22Rv1 (cell line): ENCODE data around the gene IL12A.

Source experiments
- H3K27ac ChIP-seq: fragments of 450-650 bp; 2 replicates; pipeline ENCODE4 v1.5.1; 2017
- ZFX ChIP-seq: fragments of 450-650 bp; IDR thresholded peaks from 2 replicates; pipeline ENCODE4 v1.6.1; 2017; ENCODE audit warnings: antibody characterized with exemption, borderline replicate concordance
- TF ChIP-seq, protein P1 (sequence below): fragments of 450-650 bp; IDR thresholded peaks from 2 replicates; pipeline ENCODE4 v1.5.1; 2017; ENCODE audit warnings: mild to moderate bottlenecking

The IL12A gene

DNA sequence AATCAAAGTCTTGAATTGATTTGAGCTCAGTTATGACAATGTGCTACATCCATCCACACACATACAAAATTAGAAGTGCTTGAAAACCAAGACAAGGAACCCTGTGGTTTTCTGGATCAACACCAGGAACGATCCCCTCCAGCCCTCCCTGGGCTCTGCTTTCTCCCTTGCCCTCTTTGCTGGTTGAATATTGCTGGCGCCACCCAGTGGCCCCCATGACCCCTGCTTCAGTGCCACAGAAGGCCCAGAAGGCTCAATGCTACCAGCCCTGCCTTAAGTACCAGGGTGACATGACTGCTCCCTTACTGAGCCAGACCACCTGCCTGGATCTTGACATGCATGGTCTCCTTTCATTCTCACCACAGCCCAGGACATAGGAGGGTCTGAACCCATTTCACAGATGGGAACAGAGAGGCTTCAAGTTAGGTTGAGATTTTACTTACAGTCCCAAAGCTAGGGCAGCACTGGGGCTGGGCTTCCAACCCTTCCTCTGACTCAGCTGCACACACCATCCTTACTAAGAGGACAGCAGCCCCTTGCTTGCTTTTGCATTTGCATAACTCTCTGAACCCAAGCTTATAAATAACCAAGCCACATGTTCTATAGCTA, 15.0 kb downstream of the IL12A start:
- H3K27ac ChIP-seq, result no peak overlapping the region
- TF ChIP-seq, protein P1, sequence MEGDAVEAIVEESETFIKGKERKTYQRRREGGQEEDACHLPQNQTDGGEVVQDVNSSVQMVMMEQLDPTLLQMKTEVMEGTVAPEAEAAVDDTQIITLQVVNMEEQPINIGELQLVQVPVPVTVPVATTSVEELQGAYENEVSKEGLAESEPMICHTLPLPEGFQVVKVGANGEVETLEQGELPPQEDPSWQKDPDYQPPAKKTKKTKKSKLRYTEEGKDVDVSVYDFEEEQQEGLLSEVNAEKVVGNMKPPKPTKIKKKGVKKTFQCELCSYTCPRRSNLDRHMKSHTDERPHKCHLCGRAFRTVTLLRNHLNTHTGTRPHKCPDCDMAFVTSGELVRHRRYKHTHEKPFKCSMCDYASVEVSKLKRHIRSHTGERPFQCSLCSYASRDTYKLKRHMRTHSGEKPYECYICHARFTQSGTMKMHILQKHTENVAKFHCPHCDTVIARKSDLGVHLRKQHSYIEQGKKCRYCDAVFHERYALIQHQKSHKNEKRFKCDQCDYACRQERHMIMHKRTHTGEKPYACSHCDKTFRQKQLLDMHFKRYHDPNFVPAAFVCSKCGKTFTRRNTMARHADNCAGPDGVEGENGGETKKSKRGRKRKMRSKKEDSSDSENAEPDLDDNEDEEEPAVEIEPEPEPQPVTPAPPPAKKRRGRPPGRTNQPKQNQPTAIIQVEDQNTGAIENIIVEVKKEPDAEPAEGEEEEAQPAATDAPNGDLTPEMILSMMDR, result peak; percentile 75
- no peak for TF ChIP-seq ZFX

DNA sequence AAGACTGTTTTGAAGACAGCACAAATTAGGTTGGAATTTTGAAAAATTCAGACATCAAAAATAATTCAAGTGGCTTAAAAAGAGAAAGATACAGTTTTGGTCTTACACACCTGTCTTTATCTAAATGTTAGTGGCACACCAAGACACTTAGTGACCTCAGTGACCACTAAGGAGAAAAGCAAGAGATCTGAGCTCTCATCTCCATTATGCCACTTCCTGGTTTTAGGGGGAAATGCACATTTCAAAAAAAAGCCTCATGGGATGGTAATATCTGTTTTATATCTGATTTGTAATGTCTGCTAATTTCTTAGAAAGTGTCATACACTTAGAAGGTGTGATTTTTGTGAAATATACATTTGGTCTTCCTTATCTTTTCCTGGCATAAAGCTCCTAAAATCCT, 16.4 kb downstream of the IL12A start:
- H3K27ac ChIP-seq, result no peak overlapping the region
- no peak for TF ChIP-seq ZFX
- TF ChIP-seq, protein P1, result no peak

DNA sequence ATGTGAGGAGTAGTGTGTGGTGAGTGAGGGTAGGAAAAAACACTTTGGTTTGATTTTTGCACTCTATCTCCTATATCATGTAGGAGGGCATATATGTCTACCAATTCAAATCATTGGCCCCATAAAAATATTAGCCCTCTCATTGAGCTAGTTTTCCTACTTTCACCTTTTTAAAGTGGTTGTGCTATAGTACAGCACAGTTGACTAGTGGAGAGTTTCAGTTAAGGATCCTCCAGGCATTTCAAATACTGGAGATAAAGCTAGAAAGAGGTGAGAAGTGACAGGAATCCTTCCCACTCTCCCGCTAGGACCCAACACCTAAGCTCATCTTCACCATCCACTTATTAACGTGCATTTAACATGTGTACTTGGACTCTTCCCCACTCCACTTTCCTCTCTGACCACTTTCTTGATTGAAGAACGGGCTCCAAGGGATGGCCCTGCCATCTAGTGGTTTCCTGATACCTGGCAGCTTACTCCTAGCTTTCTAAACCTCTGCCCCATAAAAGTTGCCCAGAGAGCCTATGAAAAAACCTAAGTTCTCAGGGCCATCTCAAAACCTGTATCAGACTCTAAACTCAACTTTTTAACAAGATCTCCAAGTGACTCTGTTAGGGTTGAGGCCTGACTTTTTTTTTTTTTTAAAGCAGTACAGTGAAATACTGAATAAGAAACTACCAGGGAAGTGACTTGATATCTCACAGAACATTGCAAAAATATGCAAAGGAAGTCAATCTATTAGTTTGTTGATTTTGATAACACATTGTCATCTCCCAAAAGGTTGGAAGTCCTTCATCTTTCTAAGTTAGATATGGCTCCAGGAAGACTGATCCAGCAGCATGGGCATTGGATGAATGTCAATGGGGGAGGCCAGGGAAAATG, 17.9 kb downstream of the IL12A start:
- H3K27ac ChIP-seq, result no peak overlapping the region
- TF ChIP-seq, protein P1, result peak; percentile 89
- no peak for TF ChIP-seq ZFX

DNA sequence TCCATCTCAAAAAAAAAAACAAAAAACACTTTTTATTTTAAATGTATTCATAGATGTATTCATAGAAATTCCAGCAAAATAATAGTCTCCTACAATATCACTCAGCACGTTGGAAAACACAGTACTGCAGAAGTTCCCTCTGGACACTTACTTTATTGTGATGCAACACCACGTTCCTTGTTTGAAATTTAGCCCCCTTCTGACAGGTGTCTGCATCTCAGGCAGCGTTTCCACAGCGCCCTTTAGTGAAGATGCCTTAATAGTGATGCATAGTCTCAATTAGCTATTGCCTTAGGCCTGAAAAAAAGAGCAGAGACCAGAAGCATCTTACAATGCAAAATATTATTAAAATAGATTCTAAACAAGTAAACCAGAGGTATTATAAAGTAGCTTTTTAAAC, 20.3 kb downstream of the IL12A start:
- TF ChIP-seq, protein P1, result no peak
- no peak for TF ChIP-seq ZFX
- no peak overlapping the region for H3K27ac ChIP-seq

DNA sequence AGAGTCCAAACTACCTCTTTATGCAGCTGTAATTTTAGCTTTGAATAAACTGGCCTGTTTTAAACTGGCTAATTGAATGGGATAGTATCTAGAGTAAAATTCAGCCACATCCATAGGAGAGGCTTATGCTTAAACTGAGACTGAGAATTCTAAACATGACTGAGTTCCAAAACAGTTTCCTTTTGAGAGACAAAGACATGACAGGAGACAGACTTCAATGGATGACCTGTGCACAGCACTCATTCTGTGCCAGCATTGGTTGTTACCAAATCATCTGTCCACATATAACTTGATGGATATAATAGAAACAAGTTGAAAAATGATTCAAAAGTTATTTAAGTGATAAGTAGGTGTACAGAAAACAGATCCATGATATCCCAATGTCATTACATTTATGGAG, 20.9 kb downstream of the IL12A start:
- TF ChIP-seq, protein P1, result no peak
- no peak for TF ChIP-seq ZFX

DNA sequence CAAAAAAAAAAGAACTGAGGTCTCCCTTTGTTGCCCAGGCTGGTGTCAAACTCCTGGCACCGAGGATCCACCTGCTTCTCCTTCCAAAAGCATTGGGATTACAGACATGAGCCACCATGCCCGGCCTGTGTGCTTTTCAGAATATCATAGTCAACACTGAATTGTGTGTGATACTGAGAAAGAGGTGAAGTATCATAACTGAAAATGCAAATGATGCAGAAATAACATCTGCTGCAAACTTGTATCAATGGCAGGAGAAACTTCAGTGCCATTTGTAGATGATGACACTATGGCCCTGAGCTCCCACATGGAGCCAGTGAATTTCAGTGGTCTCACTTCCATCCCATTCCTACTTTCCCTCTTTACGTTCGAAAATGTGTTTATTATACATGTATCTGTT, 21.9 kb downstream of the IL12A start:
- TF ChIP-seq, protein P1, result no peak
- no peak for TF ChIP-seq ZFX
- H3K27ac ChIP-seq, result no peak overlapping the region

More for the DNA sequence above, 20.9 kb downstream of the IL12A start:
- no peak overlapping the region for H3K27ac ChIP-seq

DNA sequence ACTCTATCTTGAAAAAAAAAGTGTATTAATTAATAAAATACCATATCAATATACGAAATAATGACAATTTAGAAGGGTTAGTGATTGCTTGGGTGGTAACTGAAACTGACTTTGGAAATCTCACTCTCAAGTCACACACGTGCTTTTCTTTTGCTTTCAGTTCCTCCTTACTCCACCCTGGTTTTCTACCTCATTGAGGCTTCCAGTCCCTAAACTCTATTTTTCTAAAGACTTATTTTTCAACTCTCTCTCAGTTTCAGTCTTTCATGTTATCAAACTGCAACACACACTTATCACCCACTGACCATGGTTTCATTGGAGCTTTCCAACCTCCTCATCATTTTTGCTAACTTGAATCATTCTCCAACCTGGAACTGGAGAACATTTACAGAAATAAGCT, 23.5 kb downstream of the IL12A start:
- H3K27ac ChIP-seq, result no peak overlapping the region
- no peak for TF ChIP-seq ZFX
- TF ChIP-seq, protein P1, result no peak
